DND-41 (cell line): ENCODE data around the gene ADARB2.
A peak's percentile ranks its signal among the peaks of the same experiment; 100 is the strongest.

Experiments
- ATAC-seq: fragments of 200-7000 bp; cut with Tn5 transposase; 3 replicates; pipeline ENCODE4 v1.9.1; 2021; ENCODE audit warnings: low read depth; ENCODE audit not compliant: insufficient read depth
- DNase-seq: peaks from one replicate; pipeline ENCODE4 v3.0.0-alpha.2; 2020
- H2AFZ ChIP-seq: 2 replicates; pipeline ENCODE4 v1.6.0; 2012; ENCODE audit warnings: low read depth, low read length
- H3K27ac ChIP-seq: 2 replicates; pipeline ENCODE4 v1.5.1; 2012; ENCODE audit warnings: low read length, inconsistent platforms
- H3K27me3 ChIP-seq: fragments of 200-600 bp; sonication (generic); 2 replicates; pipeline ENCODE4 v1.6.0; 2012; ENCODE audit warnings: low read length, mild to moderate bottlenecking, inconsistent platforms; ENCODE audit not compliant: insufficient read depth, poor library complexity
- H3K36me3 ChIP-seq: 2 replicates; pipeline ENCODE4 v1.5.1; 2012; ENCODE audit warnings: low read length, inconsistent platforms; ENCODE audit not compliant: insufficient read depth
- H3K4me1 ChIP-seq: 2 replicates; pipeline ENCODE4 v1.5.1; 2012; ENCODE audit warnings: mild to moderate bottlenecking, low read length; ENCODE audit not compliant: insufficient read depth
- H3K4me2 ChIP-seq: 2 replicates; pipeline ENCODE4 v1.6.0; 2012; ENCODE audit warnings: mild to moderate bottlenecking, moderate library complexity, low read length, inconsistent platforms; ENCODE audit not compliant: insufficient read depth
- H3K4me3 ChIP-seq, 2 experiments: fragments of 200-600 bp in 1 of 2; shearing (Covaris generic) in 1 of 2; 2 replicates each; pipeline ENCODE4 v1.5.1; 2012 to 2016; ENCODE audit warnings: inconsistent platforms in 2 of 2, low read length in 2 of 2, mild to moderate bottlenecking in 2 of 2, low read depth in 1 of 2, moderate library complexity in 1 of 2
- H3K79me2 ChIP-seq: 2 replicates; pipeline ENCODE4 v1.6.0; 2012; ENCODE audit warnings: low read length, inconsistent platforms; ENCODE audit not compliant: insufficient read depth
- H3K9ac ChIP-seq: 2 replicates; pipeline ENCODE4 v1.6.0; 2012; ENCODE audit warnings: low read depth, mild to moderate bottlenecking, inconsistent platforms, low read length, moderate library complexity
- H3K9me3 ChIP-seq: 2 replicates; pipeline ENCODE4 v1.5.1; 2012; ENCODE audit warnings: low read length, moderate library complexity, mild to moderate bottlenecking, inconsistent platforms; ENCODE audit not compliant: insufficient read depth, severe bottlenecking
- H4K20me1 ChIP-seq: 2 replicates; pipeline ENCODE4 v1.6.0; 2012; ENCODE audit warnings: low read length; ENCODE audit not compliant: insufficient read depth
- EZH2 ChIP-seq: IDR thresholded peaks from 3 replicates; pipeline ENCODE4 v1.6.1; 2012; ENCODE audit warnings: borderline replicate concordance, low read depth, mild to moderate bottlenecking, moderate library complexity, low read length, inconsistent platforms; ENCODE audit not compliant: severe bottlenecking
- TF ChIP-seq, protein P1 (sequence below): IDR thresholded peaks from 2 replicates; pipeline ENCODE4 v1.5.1; 2012; ENCODE audit warnings: borderline replicate concordance, low read length, moderate library complexity, mild to moderate bottlenecking; ENCODE audit not compliant: poor library complexity, severe bottlenecking; ENCODE audit errors: extremely low read depth

Gene ADARB2

DNA sequence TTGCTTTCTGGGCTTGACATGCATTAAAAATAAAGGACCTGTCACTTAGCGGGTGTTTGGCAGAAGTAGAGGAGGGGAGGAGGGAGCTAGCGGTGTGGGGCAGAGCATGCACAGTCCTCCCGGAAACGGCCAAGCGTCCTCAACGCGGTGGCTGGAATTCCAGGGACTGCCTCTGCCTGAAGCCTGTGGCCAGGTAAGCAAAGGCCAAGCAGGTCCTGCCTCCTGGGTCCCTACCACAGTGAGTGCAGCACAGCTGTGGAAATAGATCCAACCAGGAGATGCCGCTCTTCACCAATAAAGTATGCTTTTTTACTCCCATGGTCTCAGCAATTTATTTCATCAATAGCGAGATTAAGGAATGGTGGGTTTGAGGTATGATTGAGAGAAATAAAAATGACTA is 357.7 kb downstream of the ADARB2 start:
- Histone ChIP-seq H3K4me1 (no peaks in the 10 kb centered on the region), H2AFZ (no peak overlapping the region), H3K9ac (no peak overlapping the region), H3K27ac (no peak overlapping the region), H3K9me3 (no peaks in the 10 kb centered on the region), H4K20me1 (no peaks in the 10 kb centered on the region), H3K4me3 (no peak overlapping the region), H3K27me3 (peaks cover 6% of the 10 kb centered on the region), H3K4me2 (no peak overlapping the region), H3K36me3 (no peaks in the 10 kb centered on the region), H3K79me2 (no peaks in the 10 kb centered on the region)
- no peak for ATAC-seq
- DNase-seq, result no peak
- no peak for TF ChIP-seq EZH2
- TF ChIP-seq, protein P1, sequence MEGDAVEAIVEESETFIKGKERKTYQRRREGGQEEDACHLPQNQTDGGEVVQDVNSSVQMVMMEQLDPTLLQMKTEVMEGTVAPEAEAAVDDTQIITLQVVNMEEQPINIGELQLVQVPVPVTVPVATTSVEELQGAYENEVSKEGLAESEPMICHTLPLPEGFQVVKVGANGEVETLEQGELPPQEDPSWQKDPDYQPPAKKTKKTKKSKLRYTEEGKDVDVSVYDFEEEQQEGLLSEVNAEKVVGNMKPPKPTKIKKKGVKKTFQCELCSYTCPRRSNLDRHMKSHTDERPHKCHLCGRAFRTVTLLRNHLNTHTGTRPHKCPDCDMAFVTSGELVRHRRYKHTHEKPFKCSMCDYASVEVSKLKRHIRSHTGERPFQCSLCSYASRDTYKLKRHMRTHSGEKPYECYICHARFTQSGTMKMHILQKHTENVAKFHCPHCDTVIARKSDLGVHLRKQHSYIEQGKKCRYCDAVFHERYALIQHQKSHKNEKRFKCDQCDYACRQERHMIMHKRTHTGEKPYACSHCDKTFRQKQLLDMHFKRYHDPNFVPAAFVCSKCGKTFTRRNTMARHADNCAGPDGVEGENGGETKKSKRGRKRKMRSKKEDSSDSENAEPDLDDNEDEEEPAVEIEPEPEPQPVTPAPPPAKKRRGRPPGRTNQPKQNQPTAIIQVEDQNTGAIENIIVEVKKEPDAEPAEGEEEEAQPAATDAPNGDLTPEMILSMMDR, result peak; percentile 52

DNA sequence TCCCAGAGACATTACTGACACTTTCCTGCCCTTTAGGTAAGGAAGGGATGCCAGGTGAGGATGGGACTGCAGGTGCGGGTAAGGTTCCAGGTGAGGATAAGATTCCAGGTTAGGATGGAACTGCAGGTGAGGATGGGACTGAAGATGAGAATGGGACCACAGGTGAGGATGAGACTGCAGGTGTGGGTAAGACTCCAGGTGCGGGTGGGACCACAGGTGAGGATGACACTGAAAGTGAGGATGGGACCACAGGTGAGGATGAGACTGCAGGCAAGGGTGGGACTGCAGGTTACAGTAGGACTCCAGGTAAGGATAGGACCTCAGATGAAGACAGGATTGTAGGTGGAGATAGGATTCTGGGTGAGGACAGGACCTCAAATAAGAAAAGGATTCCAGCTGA is 358.9 kb downstream of the ADARB2 start:
- ATAC-seq (no peak), DNase-seq (no peak)
- H3K4me1 ChIP-seq, result no peaks in the 10 kb centered on the region
- TF ChIP-seq EZH2, result no peak
- TF ChIP-seq, protein P1, result no peak
- H3K27me3 ChIP-seq, result peaks cover 6% of the 10 kb centered on the region
- no peak overlapping the region for H3K4me3 ChIP-seq
- no peaks in the 10 kb centered on the region for H4K20me1 ChIP-seq
- no peaks in the 10 kb centered on the region for H3K9me3 ChIP-seq
- no peak overlapping the region for H3K27ac ChIP-seq
- H3K4me2 ChIP-seq, result no peak overlapping the region
- H2AFZ ChIP-seq, result no peak overlapping the region
- H3K9ac ChIP-seq, result no peak overlapping the region
- H3K79me2 ChIP-seq, result no peaks in the 10 kb centered on the region
- H3K36me3 ChIP-seq, result no peaks in the 10 kb centered on the region

DNA sequence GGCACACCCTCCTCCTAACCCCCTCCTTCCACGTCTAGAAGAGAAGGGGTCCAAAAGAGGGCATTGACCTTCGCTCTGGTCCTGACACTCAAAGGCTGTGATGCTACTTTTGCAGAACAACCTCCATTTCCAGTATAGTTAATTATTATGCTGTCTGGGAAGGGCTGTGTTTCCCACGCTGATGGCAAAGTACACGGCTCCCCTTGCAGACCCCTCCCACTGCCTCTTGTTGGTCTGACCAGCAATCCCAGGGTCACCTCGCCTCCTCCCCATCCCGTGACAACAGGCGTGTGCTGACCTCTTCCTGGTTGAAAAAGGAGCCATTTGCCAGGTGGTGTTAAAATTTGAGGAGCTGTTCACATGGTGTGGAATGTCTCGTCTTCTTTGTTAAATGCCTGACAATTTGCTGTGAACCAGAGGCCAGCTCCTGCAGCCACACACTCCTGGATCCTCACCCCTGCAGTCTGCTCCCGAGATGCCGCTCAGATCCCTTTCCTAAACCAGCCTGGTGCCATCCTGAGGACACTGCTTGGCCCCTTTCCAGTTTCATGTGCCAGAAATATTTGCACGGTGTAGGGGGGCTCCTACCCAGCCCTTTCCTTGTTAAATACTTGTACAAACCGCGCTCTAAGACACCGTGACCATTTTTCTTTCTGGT is 359.5 kb downstream of the ADARB2 start:
- no peak for TF ChIP-seq EZH2
- TF ChIP-seq, protein P1, result no peak
- Histone ChIP-seq H3K9ac (no peak overlapping the region), H4K20me1 (no peaks in the 10 kb centered on the region), H3K36me3 (no peaks in the 10 kb centered on the region), H3K4me3 (no peak overlapping the region), H3K79me2 (no peaks in the 10 kb centered on the region), H3K4me1 (no peaks in the 10 kb centered on the region), H3K27me3 (peaks cover 4% of the 10 kb centered on the region), H2AFZ (no peak overlapping the region), H3K27ac (no peak overlapping the region), H3K4me2 (no peak overlapping the region), H3K9me3 (no peaks in the 10 kb centered on the region)
- no peak for ATAC-seq
- peak; percentile 2 for DNase-seq
